IPS-NIHi7 (cell line): ENCODE measurements around the gene CYBC1.
"Not testable (repeated sequence)": the region's sequence is repeated elsewhere in the genome, so short reads cannot be mapped to it uniquely, and the experiment has no call there.

Experiments
- DNase-seq: peaks from one replicate; pipeline ENCODE4 v3.0.0; 2012; ENCODE audit warnings: mixed read lengths; ENCODE audit errors: extremely low spot score

Gene CYBC1

DNA sequence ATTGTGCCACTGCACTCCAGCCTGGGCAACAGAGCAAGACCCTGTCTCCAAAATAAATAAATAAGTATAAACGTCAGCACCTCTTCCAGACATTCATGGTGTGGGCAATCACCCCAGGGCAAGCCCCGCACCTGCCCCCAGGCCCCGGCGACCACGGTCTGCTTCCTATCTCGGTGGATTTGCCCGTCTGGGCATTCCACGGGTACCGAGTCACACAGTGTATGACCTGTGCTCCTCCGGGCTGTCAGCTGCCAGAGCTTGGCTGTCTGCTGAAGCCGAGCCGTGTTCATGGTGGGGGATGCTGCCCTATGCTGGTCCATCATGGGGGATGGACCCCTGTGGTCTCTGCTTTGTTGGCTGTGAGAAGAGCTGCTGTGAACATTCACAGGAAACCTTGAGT lies 15.4 kb downstream of the CYBC1 start:
- no peak for DNase-seq

DNA sequence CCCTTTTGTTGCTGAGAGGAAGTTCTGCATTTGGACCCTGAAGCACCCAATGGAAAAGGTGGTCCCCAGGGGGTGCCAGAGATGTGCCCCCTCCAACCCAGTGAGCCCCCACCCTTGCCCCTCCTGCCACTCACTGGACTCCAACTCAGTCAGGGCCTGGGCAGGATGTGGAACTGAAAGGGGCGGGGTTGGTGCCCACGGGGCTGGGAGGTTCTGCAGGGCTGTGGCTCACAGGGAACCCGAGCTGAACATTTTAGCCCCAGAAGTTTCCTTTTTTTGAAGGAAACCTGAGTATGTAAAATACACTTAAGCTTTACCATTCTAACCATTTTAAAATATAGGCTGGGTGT lies 16.4 kb downstream of the CYBC1 start:
- no peak for DNase-seq

DNA sequence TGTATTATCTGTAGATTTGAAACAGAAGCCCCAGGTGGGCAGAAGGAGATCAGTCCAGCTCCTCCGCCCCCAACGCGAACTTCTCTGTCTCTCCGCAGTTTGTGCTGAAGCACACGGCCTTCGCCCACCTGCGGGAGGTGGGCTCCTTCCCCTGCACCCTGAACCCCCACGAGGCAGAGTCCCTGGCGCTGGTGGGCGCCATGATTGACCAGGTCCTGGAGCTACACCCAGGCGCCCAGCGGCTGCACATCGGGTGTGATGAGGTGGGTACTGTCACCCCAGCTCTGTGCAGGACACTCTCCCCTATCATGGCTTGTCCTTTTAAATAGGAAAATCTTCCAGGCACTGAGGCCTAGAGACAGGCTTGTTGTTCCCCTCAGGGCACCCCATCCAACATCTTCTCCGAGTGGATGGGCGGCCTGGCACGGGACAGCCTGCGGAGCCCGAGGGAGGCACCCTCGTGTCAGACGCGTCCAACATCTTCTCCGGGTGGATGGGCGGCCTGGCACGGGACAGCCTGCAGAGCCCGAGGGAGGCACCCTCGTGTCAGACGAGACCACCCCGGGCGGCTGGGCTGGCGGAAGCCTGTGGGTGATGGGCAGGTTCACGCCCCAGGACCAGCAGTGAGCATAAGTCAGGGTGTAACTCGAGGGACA lies 16.9 kb downstream of the CYBC1 start:
- DNase-seq = no peak

GRCh38 chr17:82432017-82432416 lies 18.5 kb downstream of the CYBC1 start:
- DNase-seq = no peak

- DNase-seq = no peak
These were observed 20.7 kb downstream of the CYBC1 start for GRCh38 chr17:82429824-82430223.

DNA sequence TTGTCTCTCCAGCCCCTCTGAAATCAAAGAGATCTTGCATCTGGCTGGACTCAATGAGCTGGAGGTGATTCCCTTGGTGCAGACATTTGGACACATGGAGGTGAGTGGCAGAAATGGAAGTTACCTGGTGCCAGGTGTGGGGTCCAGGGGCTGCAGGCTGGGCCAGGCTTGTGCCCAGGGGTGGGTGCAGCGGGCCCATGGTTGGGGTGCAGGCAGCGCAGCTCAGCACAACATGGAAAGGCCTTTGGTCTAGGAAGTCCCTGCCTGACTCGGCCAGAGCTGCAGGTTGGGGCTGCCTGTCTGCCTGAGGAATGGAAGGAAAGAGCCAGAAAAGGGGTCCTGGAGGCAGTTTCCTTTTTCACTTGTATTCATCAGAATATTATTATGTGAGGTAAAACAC lies 22.0 kb downstream of the CYBC1 start:
- DNase-seq = no peak

- no peak for DNase-seq
These were observed 25.7 kb downstream of the CYBC1 start for GRCh38 chr17:82424863-82425159.

DNA sequence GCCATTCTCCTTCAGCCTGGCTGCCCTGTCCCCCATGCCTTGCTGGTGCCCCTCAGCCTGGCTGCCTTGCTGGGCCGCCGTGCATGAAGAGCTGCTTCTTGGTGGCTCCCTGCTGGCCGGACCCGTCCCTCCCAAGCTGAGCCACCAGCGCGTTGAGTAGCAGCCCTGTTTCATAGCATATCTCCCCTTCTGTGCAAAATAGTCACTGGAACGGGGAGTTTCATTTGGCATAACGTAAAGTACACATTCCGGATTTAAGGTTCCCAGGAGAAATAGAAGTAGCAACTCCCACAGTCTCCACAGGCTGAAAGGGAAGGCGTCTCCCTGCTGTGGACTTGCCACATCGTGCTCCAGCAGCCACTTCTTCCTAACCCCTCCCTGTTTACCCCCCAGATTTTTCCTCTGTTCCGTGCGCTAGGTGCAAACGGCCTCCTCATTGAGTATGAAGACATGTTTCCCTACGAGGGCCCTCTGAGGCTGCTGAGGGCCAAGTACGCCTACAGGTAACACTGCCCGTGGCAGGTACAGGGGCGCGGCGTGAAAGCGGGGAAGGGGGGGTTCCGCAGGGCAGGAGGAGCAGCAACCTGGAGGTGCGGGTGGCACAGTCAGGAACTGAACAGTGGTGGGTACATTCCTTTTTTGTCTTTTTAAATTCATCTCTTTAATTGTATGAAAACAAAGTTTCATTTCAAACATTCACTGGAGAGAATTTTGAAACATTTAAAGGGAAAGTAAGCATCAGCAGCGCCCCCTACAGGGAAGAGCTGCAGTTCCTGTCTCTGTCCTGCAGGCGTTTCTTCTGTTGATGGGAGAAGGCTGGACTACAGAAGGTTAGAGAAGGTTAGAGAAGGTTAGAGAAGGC lies 26.3 kb downstream of the CYBC1 start:
- DNase-seq = peak; percentile 67

GRCh38 chr17:82419540-82419939 lies 31.0 kb downstream of the CYBC1 start:
- no peak for DNase-seq

- peak; percentile 99 for DNase-seq
These were observed 32.3 kb downstream of the CYBC1 start, which contains the start of the genes HEXD and OGFOD3 for GRCh38 chr17:82418001-82418986. HEXD (plus strand) TSS chr17:82418347; CDS start chr17:82419800, 1,453 bp downstream. OGFOD3 (minus strand) TSS chr17:82418586; CDS start chr17:82418485, 101 bp downstream.

DNA sequence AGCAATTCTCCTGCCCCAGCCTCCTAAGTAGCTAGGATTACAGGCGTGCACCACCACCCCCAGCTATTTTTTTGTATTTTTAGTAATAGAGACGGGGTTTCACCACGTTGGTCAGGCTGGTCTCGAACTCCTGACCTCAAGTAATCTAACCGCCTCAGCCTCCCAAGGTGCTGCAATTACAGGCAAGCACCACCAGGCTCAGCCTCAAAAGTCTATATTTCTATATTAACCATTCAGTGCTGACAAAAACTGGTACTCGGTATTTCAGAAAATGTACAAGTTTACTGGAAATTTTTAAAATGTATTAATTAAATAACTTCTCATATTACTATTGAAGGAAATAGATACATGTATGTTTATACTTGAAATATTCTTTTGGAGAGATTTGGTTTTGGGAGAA lies 33.8 kb downstream of the CYBC1 start:
- no peak for DNase-seq

GRCh38 chr17:82416264-82416663 lies 34.3 kb downstream of the CYBC1 start:
- DNase-seq = no peak

DNA sequence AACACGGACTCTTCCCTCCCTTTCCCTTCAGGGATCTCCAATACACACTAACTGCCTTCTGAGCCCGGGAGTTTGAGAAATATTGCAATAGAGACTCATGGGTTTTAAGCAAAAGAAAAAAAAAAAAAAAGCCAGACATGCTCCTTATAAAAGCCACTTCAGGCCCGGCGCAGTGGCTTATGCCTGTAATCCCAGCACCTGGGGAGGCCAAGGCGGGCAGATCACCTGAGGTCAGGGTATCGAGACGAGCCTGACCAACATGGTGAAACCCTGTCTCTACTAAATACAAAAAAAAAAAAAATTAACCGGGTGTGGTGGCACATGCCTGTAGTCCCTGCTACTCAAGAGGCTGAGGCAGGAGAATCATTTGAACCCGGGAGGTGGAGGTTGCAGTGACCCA lies 34.8 kb downstream of the CYBC1 start:
- DNase-seq = no peak

DNA sequence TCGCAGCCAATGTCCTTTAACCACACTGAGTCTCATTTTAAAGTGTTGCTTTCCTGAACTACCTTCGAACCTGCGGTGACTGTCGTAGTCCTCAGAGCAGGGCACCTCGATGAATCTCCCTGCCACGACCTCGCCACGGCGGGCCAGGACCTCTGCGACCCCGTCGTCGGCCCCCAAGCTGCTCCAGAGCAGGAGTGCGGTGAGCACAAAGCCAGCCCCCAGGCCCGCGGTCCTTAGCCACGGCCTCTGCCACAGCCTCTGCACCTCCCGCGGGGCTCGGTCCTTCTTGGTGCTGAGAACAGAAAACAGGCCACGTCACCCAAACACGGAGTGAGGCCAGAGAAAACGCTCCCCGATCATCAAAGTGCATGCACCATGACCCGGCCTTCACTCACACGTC lies 35.2 kb downstream of the CYBC1 start:
- no peak for DNase-seq

- DNase-seq = peak; percentile 98
These were observed 35.8 kb downstream of the CYBC1 start for GRCh38 chr17:82414548-82415281.

GRCh38 chr17:82412535-82413520 lies 37.7 kb downstream of the CYBC1 start:
- no peak for DNase-seq

- DNase-seq = not testable (repeated sequence)
These were observed 38.5 kb downstream of the CYBC1 start for GRCh38 chr17:82412081-82412480.

- DNase-seq = no peak
These were observed 39.0 kb downstream of the CYBC1 start for GRCh38 chr17:82411396-82412053.

- DNase-seq = no peak
These were observed 40.4 kb downstream of the CYBC1 start for GRCh38 chr17:82410014-82410716.
